Measurements from ENCODE around the gene NGF. TPM values are rescaled to one million over a fixed set of nuclear protein-coding genes. Genes with fewer than 3 reads are reported as not detected.

NGF gene
- 1.9 and 2.8 TPM in 2 replicates for total RNA-seq

GRCh38 chr1:115337633-115338456 lies at the start of gene NGF:
TSS of gene NGF (minus strand) at chr1:115338249. CDS start at chr1:115286795, 51,454 bp downstream.

Other genes starting within 250 kb of the NGF start
- gene TSPAN2, start 248.7 kb downstream of the NGF start, total RNA-seq = 3.4 TPM in 1 of 2 replicates, not detected in the other